ENCODE measurements around the gene AOC2. TPM values are rescaled to one million over a fixed set of nuclear protein-coding genes. Genes with fewer than 3 reads are reported as not detected.
"Not testable (repeated sequence)": the region's sequence is repeated elsewhere in the genome, so short reads cannot be mapped to it uniquely, and the experiment has no call there.

The AOC2 gene
- total RNA-seq, 4 donors from 2014 or later: 0.93 to 1.7 (median 1.3) TPM

GRCh38 chr17:42878924-42879595 is 34.7 kb downstream of the AOC2 start:
- Histone ChIP-seq H3K27ac (no peak overlapping the region), H3K27me3 (no peaks in the 10 kb centered on the region), H3K36me3 (no peaks in the 10 kb centered on the region), H3K4me3 (replicated peaks in 1 of 3) (no peak overlapping the region), H3K4me1 (peaks cover 0 to 32% of the 10 kb centered on the region in 2 donors), H3K9me3 (no peaks in the 10 kb centered on the region)
- intact Hi-C loops (cut with DNase I): no loop called here
- TF ChIP-seq CTCF (IDR thresholded peaks at IDR 0.05): no peak
- no peak for TF ChIP-seq POLR2A (IDR thresholded peaks at IDR 0.05)
- 86 to 88% methylated on average over 8 of the region's 8 CpGs for WGBS, 2 donors
- no peak for DNase-seq

DNA sequence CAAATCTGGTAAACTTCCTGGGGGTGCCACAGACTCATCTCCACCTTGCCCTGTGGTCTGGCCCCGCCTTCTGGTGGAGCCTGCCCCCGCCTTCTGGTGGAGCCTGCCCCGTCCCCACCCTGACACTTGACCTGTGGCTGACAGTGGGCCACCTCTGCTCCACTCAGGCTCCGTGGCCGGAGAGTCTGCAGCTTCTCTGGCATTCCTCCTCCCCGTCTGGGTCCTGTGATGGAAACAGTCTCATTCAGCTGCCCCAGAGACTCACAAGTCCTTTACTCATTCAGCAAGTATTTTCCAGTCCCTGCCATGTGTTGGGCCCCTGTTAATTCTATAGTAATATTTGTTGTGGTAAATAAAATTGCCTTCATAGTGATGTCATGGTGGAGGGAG is 35.2 kb downstream of the AOC2 start:
- no peak overlapping the region for H3K27ac ChIP-seq
- no peaks in the 10 kb centered on the region for H3K9me3 ChIP-seq
- no peaks in the 10 kb centered on the region for H3K27me3 ChIP-seq
- H3K4me3 ChIP-seq (replicated peaks in 1 of 3): no peak overlapping the region
- peaks cover 0 to 35% of the 10 kb centered on the region in 2 donors for H3K4me1 ChIP-seq
- intact Hi-C loops (cut with DNase I): no loop called here
- no peak for DNase-seq
- H3K36me3 ChIP-seq: no peaks in the 10 kb centered on the region
- TF ChIP-seq CTCF (IDR thresholded peaks at IDR 0.05): no peak
- no peak for TF ChIP-seq POLR2A (IDR thresholded peaks at IDR 0.05)
- 66 to 72% methylated on average over 4 to 6 of the region's 6 CpGs for WGBS, 2 donors

DNA sequence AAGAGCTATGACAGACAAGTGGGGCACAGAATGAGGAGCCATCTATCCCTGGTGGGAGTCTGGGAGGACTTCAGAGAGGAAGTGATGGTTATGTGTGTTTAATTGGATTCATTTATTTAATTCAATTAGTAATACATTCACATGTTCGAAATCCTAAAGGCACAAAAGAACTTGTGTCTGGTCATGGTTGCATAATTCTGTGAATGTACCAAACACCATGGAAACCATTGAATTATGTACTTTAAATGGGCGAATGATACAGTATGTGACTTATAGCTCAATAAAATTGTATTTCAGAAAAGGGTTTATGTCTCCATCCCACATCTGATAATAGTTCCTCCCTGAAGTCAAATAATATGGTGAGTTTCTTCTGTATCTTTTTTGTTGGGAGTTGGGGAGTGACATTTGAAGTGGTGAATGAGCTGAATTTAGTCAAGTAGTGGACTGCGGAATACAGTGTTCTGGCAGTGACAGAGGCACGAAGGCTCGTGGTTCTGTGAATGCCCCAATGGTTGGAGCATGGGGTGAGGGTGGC is 36.5 kb downstream of the AOC2 start:
- 76 to 84% methylated on average over 5 of the region's 5 CpGs for WGBS, 2 donors
- intact Hi-C loops (cut with DNase I): no loop called here
- TF ChIP-seq CTCF (IDR thresholded peaks at IDR 0.05) (no peak), POLR2A (IDR thresholded peaks at IDR 0.05) (no peak)

GRCh38 chr17:42881706-42882105 is 37.3 kb downstream of the AOC2 start:
- H3K36me3 ChIP-seq; H3K4me3 ChIP-seq (replicated peaks in 1 of 3); H3K9me3 ChIP-seq; H3K27me3 ChIP-seq; intact Hi-C loops (cut with DNase I): not testable (repeated sequence)
- peak; percentile 75 to 77 for DNase-seq
- 43 to 47% methylated on average over 6 of the region's 6 CpGs for WGBS, 2 donors
- peak overlapping the region in 1 of 3 donors; percentile 14 for H3K27ac ChIP-seq
- peaks cover 0 to 45% of the 10 kb centered on the region in 2 donors for H3K4me1 ChIP-seq

More for the DNA sequence above, 36.5 kb downstream of the AOC2 start:
- Histone ChIP-seq H3K27ac (no peak overlapping the region), H3K4me3 (replicated peaks in 1 of 3) (no peak overlapping the region), H3K9me3 (no peaks in the 10 kb centered on the region), H3K27me3 (no peaks in the 10 kb centered on the region), H3K4me1 (peaks cover 0 to 43% of the 10 kb centered on the region in 2 donors), H3K36me3 (no peaks in the 10 kb centered on the region)
- DNase-seq: no peak

DNA sequence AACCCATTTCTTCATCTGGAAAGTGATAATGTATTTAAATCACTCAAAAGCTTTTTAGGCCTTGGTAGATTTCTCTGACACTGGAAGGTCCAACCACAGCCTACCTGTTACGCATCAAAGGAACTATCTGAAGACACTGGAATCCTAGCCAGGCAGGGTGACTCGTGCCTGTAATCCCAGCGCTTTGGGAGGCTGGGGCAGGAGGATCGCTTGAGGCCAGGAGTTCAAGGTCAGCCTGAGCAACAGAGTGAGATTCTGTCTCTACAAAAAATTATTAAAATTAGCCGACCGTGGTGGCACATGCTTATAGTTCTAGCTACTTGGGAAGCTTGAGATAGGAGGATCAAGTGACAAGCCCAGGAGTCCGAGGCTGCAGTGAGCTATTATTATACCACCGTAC is 37.8 kb downstream of the AOC2 start:
- no peak for DNase-seq
- 79 to 88% methylated on average over 8 of the region's 8 CpGs for WGBS, 2 donors
- no peak for TF ChIP-seq POLR2A (IDR thresholded peaks at IDR 0.05)
- TF ChIP-seq CTCF (IDR thresholded peaks at IDR 0.05): no peak
- Histone ChIP-seq H3K27me3 (no peaks in the 10 kb centered on the region), H3K36me3 (no peaks in the 10 kb centered on the region), H3K4me1 (peaks cover 0 to 49% of the 10 kb centered on the region in 2 donors), H3K27ac (peak overlapping the region in 1 of 3 donors; percentile 14), H3K4me3 (replicated peaks in 1 of 3) (no peak overlapping the region), H3K9me3 (no peaks in the 10 kb centered on the region)
- intact Hi-C loops (cut with DNase I): no loop called here

All from thyroid gland (tissue), 4 donors.